HepG2 (cell line): ENCODE results near the gene TIAM1. TPM values are rescaled to one million over a fixed set of nuclear protein-coding genes. Genes with fewer than 3 reads are reported as not detected.

Experiments used
- ATAC-seq: fragments of 200-7000 bp; cut with Tn5 transposase; 3 replicates; pipeline ENCODE4 v1.9.1; 2020; ENCODE audit warnings: mild to moderate bottlenecking, moderate library complexity
- BruUV-seq: library from RNA; stranded (reverse); fragments of 400-500 nt; replicated peaks from 2 replicates; lab custom pipeline; 2021; lab: Mats Ljungman, UMichigan
- CTCF ChIA-PET: fragments of 300-600 bp; formaldehyde crosslinking; extraction: SDS; loops from one replicate; lab custom pipeline; 2021; ENCODE audit warnings: low total read pairs, inconsistent platforms, low intra/inter-chr PET ratio; lab: Yijun Ruan, JAX
- POLR2A ChIA-PET: fragments of 350-600 bp; sonication (Branson Sonifier 250); formaldehyde crosslinking; loops from one replicate; lab custom pipeline; 2020; ENCODE audit warnings: antibody characterized with exemption, inconsistent platforms; lab: Yijun Ruan, JAX
- DNase-seq: peaks from one replicate; pipeline ENCODE4 v3.0.0-alpha.2; 2015; ENCODE audit warnings: low spot score
- FAIRE-seq: peaks from 3 replicates; lab custom pipeline; 2011; peaks lifted over from hg19 to GRCh38; lab: Jason Lieb, UNC
- H2AFZ ChIP-seq: one replicate; pipeline ENCODE4 v1.6.1; 2011; ENCODE audit warnings: low read length, inconsistent platforms
- H3K27ac ChIP-seq: fragments of 300-600 bp; 3 replicates; pipeline ENCODE4 v1.8.0; 2011; ENCODE audit warnings: mixed run types, mild to moderate bottlenecking, mixed read lengths, low read length, inconsistent platforms; ENCODE audit not compliant: insufficient read depth; ENCODE audit errors: extremely low read length
- H3K27me3 ChIP-seq, 2 experiments: fragments of 200-600 bp in 1 of 2; 2 replicates in 1 of 2; 3 replicates in 1 of 2; pipeline versions ENCODE4 v1.6.0 to v1.8.0; 2011; ENCODE audit warnings: low read length in 2 of 2, mild to moderate bottlenecking in 2 of 2, moderate library complexity in 2 of 2, inconsistent platforms in 1 of 2; ENCODE audit not compliant: insufficient read depth in 2 of 2, control insufficient read depth in 1 of 2
- H3K36me3 ChIP-seq, 2 experiments: fragments of 200-600 bp in 1 of 2; replicated peaks in 1 of 2; 2 replicates in 1 of 2; 3 replicates in 1 of 2; pipeline versions ENCODE4 v1.5.1 to v1.8.0; 2011; ENCODE audit warnings: low read length in 2 of 2, inconsistent platforms in 1 of 2; ENCODE audit not compliant: insufficient read depth in 2 of 2, control insufficient read depth in 1 of 2
- H3K4me1 ChIP-seq: 2 replicates; pipeline ENCODE4 v1.5.1; 2012; ENCODE audit warnings: low read length, inconsistent platforms; ENCODE audit not compliant: insufficient read depth
- H3K4me2 ChIP-seq: 2 replicates; pipeline ENCODE4 v1.6.0; 2011; ENCODE audit warnings: low read depth, low read length, inconsistent platforms
- H3K4me3 ChIP-seq, 3 experiments: fragments of 200-600 bp in 1 of 3; sonication (generic), shearing (Covaris generic) in 1 of 3; replicated peaks in 1 of 3; 2 replicates each; pipeline ENCODE4 v1.5.1; 2011 to 2016; ENCODE audit warnings: low read length in 3 of 3, inconsistent platforms in 2 of 3, low read depth in 2 of 3, mild to moderate bottlenecking in 2 of 3, control low read depth in 1 of 3, mixed read lengths in 1 of 3; ENCODE audit not compliant: insufficient read depth in 1 of 3
- H3K79me2 ChIP-seq: one replicate; pipeline ENCODE4 v1.6.1; 2011; ENCODE audit warnings: low read length, inconsistent platforms; ENCODE audit not compliant: insufficient read depth
- H3K9ac ChIP-seq: 2 replicates; pipeline ENCODE4 v1.6.0; 2011; ENCODE audit warnings: mild to moderate bottlenecking, low read depth, low read length, inconsistent platforms; ENCODE audit not compliant: insufficient read depth
- H3K9me3 ChIP-seq: 2 replicates; pipeline ENCODE4 v1.5.1; 2012; ENCODE audit warnings: mild to moderate bottlenecking, low read length
- H4K20me1 ChIP-seq: 2 replicates; pipeline ENCODE4 v1.6.0; 2011; ENCODE audit warnings: inconsistent platforms, mild to moderate bottlenecking, low read length, moderate library complexity; ENCODE audit not compliant: insufficient read depth
- HDAC1 ChIP-seq: sonication (generic); formaldehyde crosslinking; IDR thresholded peaks from 2 replicates; pipeline ENCODE4 v1.5.1; 2020; ENCODE audit warnings: mild to moderate bottlenecking, missing genetic modification reagents
- HOXD1 ChIP-seq: sonication (generic); formaldehyde crosslinking; IDR thresholded peaks from 2 replicates; pipeline ENCODE4 v1.5.0; 2020; ENCODE audit warnings: missing genetic modification reagents
- KMT2A ChIP-seq: sonication (generic); formaldehyde crosslinking; IDR thresholded peaks from 2 replicates; pipeline ENCODE4 v1.4.0; 2020; ENCODE audit warnings: missing genetic modification reagents
- MAX ChIP-seq: IDR thresholded peaks from 2 replicates; pipeline ENCODE4 v1.6.1; 2012; ENCODE audit warnings: inconsistent platforms
- MZF1 ChIP-seq: sonication (generic); formaldehyde crosslinking; IDR thresholded peaks from 2 replicates; pipeline ENCODE4 v1.8.1; 2023; ENCODE audit warnings: mild to moderate bottlenecking, missing genetic modification reagents, borderline replicate concordance
- NCOR1 ChIP-seq: fragments of 200-600 bp; sonication (generic); IDR thresholded peaks from 2 replicates; pipeline ENCODE4 v1.7.0; 2017; ENCODE audit warnings: antibody characterized with exemption, low read length, borderline replicate concordance
- SOX13 ChIP-seq, 3 experiments: fragments of 450-650 bp in 1 of 3; sonication (generic) in 1 of 3; formaldehyde crosslinking in 1 of 3; IDR thresholded peaks in 2 of 3; conservative IDR thresholded peaks in 1 of 3; 2 replicates each; pipeline versions ENCODE4 v1.5.0 to v1.6.1; 2016 to 2020; ENCODE audit warnings: antibody characterized with exemption in 1 of 3, mild to moderate bottlenecking in 1 of 3, missing compliant biosample characterization in 1 of 3, missing genetic modification reagents in 1 of 3, moderate library complexity in 1 of 3
- SRF ChIP-seq: IDR thresholded peaks from 2 replicates; pipeline ENCODE4 v1.6.1; 2011; ENCODE audit warnings: mild to moderate bottlenecking, low read depth, low read length, moderate library complexity
- TRIM24 ChIP-seq: sonication (generic); formaldehyde crosslinking; IDR thresholded peaks from 2 replicates; pipeline ENCODE4 v1.8.0; 2022; ENCODE audit warnings: mild to moderate bottlenecking, missing genetic modification reagents
- ZNF513 ChIP-seq: sonication (generic); formaldehyde crosslinking; conservative IDR thresholded peaks from 2 replicates; pipeline ENCODE4 v1.5.0; 2020; ENCODE audit warnings: missing genetic modification reagents
- WGBS: methylation state at CpG from one replicate; pipeline ENCODE4 v1.1.6; 2017; ENCODE audit warnings: low lambda C conversion rate; 5-methylcytosine and 5-hydroxymethylcytosine counted together
- in situ Hi-C: cut with HindIII; loops from 2 replicates; pipeline ENCODE4 v1.10.0; 2017; ENCODE audit warnings: low pct_unique_long_range_greater_than_20kb; ENCODE audit not compliant: extremely low pct_ligation_motif_present
- intact Hi-C: fragments of 100-400 bp; cut with micrococcal nuclease; formaldehyde crosslinking; loops from one replicate; pipeline ENCODE4 v1.10.0; 2022; ENCODE audit not compliant: unreplicated experiment
- polyA plus RNA-seq, 8 experiments: library from polyadenylated mRNA; depleted of rRNA in 3 of 8; stranded (reverse) in 7 of 8; unstranded in 1 of 8; fragments of >200 nt; fragmentation: Illumina TruSeq in 4 of 8; extraction: Trizol in 4 of 8; gene quantifications; 2 replicates each; pipeline versions ENCODE4 v1.2.1 to v1.2.3, GENCODE V29; 2011 to 2016; ENCODE audit warnings: low read depth in 4 of 8, missing spikeins in 1 of 8, mixed read lengths in 1 of 8; ENCODE audit not compliant: insufficient read depth in 1 of 8
- total RNA-seq, 5 experiments: library from RNA; depleted of rRNA; stranded (reverse); fragments of >200 nt; fragmentation: Illumina TruSeq; extraction: Trizol; gene quantifications; 2 replicates each; pipeline ENCODE4 v1.2.3, GENCODE V29; 2016; ENCODE audit warnings: low read depth in 1 of 5

Gene TIAM1
- total and polyA plus RNA-seq, 2 of the 13 experiments (the other 11 are each of a cell fraction or from before 2014, with no cell fraction given): 0.13 to 0.24 TPM

GRCh38 chr21:31331231-31331630 lies 12.8 kb downstream of the TIAM1 start:
- WGBS: 19% methylated on average over 2 of the region's 2 CpGs
- Histone ChIP-seq H3K27me3 (no peaks in the 10 kb centered on the region), H3K27ac (no peak overlapping the region), H3K79me2 (no peaks in the 10 kb centered on the region), H3K9ac (no peak overlapping the region), H3K4me3 (no peak overlapping the region), H2AFZ (no peak overlapping the region), H3K4me2 (no peak overlapping the region), H4K20me1 (no peaks in the 10 kb centered on the region), H3K36me3 (no peaks in the 10 kb centered on the region), H3K9me3 (no peaks in the 10 kb centered on the region), H3K4me1 (no peaks in the 10 kb centered on the region)
- intact Hi-C loops (no loop called here), in situ Hi-C loops (no loop called here)
- ChIA-PET POLR2A (no interaction called here), CTCF (no interaction called here)
- TF ChIP-seq HDAC1 (CRISPR knock-in tag): no peak
- TF ChIP-seq TRIM24 (CRISPR knock-in tag): no peak
- no peak for TF ChIP-seq MAX
- no peak for TF ChIP-seq MZF1 (CRISPR knock-in tag)
- no peak for TF ChIP-seq SOX13 (IDR thresholded peaks at IDR 0.05)
- TF ChIP-seq SOX13 (CRISPR knock-in tag; conservative IDR thresholded peaks at IDR 0.05 in 1 of 2, IDR thresholded peaks at IDR 0.05 in 1 of 2): no peak
- TF ChIP-seq ZNF513 (CRISPR knock-in tag): no peak
- no peak for TF ChIP-seq NCOR1
- TF ChIP-seq SRF: no peak
- TF ChIP-seq HOXD1 (CRISPR knock-in tag): no peak
- no peak for TF ChIP-seq KMT2A
- no peak for ATAC-seq
- DNase-seq: no peak
- FAIRE-seq: no peak
- BruUV-seq: no TSS peak
